ENCODE measurements around the gene MEGF11. TPM values are rescaled to one million over a fixed set of nuclear protein-coding genes. Genes with fewer than 3 reads are reported as not detected.

Gene MEGF11
- total RNA-seq, 3 donors from 2014 or later, result not detected

DNA sequence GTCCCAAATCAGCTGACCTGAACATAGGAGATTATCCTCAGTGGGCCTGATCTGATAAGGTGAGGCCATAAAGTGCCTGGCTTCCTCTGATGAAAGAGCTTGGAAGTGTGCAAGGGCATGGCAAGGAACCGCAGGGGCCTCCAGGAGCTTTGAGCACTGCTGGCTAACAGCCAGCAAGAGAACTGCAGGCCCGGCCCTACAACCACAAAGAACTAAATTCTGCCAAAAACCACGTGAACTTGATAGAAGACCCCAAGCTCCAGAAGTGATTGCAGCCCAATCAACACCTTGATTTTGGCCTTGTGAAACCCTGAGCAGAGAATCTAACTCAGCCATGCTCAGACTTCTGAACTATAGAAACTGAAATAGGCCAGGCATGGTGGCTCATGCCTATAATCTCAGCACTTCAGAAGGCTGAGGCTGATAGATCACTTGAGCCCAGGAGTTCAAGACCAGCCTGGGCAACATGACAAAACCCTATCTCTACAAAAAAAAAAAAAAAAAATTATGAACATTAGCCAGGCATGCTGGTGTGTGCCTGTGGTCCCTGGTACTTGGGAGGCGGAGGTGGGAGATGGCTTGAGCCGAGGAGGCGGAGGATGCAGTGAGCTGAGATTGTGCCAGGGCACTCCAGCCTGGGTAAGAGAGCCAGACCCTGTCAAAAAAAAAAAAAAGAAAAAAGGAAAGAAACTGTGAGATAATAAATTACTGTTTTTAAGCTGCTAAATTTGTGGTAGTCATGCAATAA lies 32.2 kb upstream of the MEGF11 start:
- no peak overlapping the region for H3K27ac ChIP-seq
- no peaks in the 10 kb centered on the region for H3K4me1 ChIP-seq
- no peak for DNase-seq (ENCODE audit: low spot score in 2 of 2)
- intact Hi-C loops (cut with DNase I; ENCODE audit: low total_unique reads), result no loop called here
- H3K27me3 ChIP-seq, result no peaks in the 10 kb centered on the region
- no peak for TF ChIP-seq POLR2AphosphoS5 (IDR thresholded peaks at IDR 0.05)
- TF ChIP-seq, protein P1, sequence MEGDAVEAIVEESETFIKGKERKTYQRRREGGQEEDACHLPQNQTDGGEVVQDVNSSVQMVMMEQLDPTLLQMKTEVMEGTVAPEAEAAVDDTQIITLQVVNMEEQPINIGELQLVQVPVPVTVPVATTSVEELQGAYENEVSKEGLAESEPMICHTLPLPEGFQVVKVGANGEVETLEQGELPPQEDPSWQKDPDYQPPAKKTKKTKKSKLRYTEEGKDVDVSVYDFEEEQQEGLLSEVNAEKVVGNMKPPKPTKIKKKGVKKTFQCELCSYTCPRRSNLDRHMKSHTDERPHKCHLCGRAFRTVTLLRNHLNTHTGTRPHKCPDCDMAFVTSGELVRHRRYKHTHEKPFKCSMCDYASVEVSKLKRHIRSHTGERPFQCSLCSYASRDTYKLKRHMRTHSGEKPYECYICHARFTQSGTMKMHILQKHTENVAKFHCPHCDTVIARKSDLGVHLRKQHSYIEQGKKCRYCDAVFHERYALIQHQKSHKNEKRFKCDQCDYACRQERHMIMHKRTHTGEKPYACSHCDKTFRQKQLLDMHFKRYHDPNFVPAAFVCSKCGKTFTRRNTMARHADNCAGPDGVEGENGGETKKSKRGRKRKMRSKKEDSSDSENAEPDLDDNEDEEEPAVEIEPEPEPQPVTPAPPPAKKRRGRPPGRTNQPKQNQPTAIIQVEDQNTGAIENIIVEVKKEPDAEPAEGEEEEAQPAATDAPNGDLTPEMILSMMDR (IDR thresholded peaks at IDR 0.05), result no peak
- TF ChIP-seq POLR2A (IDR thresholded peaks at IDR 0.05), result no peak
- no peaks in the 10 kb centered on the region for H3K9me3 ChIP-seq
- H3K4me3 ChIP-seq, result no peak overlapping the region
- H3K36me3 ChIP-seq, result no peaks in the 10 kb centered on the region

DNA sequence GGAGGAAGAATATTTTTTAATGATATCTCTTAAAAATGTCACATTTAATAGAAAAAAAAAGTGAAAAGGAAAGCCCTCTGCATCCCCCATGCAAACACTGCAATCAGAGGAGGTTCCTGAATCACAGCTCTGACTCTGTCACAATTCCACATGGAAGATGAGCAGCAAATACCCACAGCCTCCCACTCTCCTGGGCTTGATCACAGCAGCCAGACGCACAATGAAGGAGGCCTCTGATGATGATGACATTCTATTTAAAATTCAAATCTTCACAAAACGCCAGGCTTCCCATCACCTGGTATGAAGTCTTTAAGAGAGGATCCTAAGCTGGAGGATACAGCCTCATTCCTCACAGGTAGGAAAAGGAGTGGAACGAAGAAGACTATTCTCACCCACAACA lies 30.7 kb upstream of the MEGF11 start:
- H3K27ac ChIP-seq, result no peak overlapping the region
- H3K27me3 ChIP-seq, result no peaks in the 10 kb centered on the region
- TF ChIP-seq POLR2AphosphoS5 (IDR thresholded peaks at IDR 0.05) (no peak), POLR2A (IDR thresholded peaks at IDR 0.05) (no peak)
- TF ChIP-seq, protein P1 (IDR thresholded peaks at IDR 0.05), result no peak
- no peaks in the 10 kb centered on the region for H3K36me3 ChIP-seq
- H3K4me3 ChIP-seq, result no peak overlapping the region
- no peaks in the 10 kb centered on the region for H3K9me3 ChIP-seq
- intact Hi-C loops (cut with DNase I; ENCODE audit: low total_unique reads), result no loop called here
- DNase-seq (ENCODE audit: low spot score in 2 of 2), result no peak
- no peaks in the 10 kb centered on the region for H3K4me1 ChIP-seq

DNA sequence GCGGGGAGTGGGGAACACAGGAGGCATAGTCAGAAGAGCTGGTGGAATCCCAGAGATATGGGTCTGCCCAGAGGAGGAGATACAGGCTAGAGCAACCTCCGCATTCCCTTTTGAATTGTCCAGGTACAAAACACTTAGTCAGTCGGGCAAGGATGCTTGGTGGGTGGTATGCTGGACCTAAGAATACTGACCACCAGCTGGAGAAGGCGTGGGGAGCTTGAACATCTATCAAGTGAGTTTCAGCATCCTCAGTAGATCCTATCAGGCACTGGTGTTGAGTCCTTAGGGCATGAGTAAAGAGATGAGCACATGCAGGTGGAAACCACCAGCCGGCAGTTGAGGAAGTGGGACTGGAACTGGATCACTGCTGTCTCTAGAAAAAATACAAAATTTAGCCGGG lies 25.1 kb upstream of the MEGF11 start:
- H3K4me1 ChIP-seq, result no peaks in the 10 kb centered on the region
- H3K9me3 ChIP-seq, result no peaks in the 10 kb centered on the region
- TF ChIP-seq POLR2AphosphoS5 (IDR thresholded peaks at IDR 0.05), result no peak
- TF ChIP-seq, protein P1 (IDR thresholded peaks at IDR 0.05), result no peak
- TF ChIP-seq POLR2A (IDR thresholded peaks at IDR 0.05), result no peak
- H3K27ac ChIP-seq, result no peak overlapping the region
- intact Hi-C loops (cut with DNase I; ENCODE audit: low total_unique reads), result loop anchor here (5.0 kb wide), 1 partner anchor 631 kb away; no protein-coding TSS in a partner anchor
- H3K4me3 ChIP-seq, result no peak overlapping the region
- no peaks in the 10 kb centered on the region for H3K36me3 ChIP-seq
- no peak for DNase-seq (ENCODE audit: low spot score in 2 of 2)
- H3K27me3 ChIP-seq, result no peaks in the 10 kb centered on the region

DNA sequence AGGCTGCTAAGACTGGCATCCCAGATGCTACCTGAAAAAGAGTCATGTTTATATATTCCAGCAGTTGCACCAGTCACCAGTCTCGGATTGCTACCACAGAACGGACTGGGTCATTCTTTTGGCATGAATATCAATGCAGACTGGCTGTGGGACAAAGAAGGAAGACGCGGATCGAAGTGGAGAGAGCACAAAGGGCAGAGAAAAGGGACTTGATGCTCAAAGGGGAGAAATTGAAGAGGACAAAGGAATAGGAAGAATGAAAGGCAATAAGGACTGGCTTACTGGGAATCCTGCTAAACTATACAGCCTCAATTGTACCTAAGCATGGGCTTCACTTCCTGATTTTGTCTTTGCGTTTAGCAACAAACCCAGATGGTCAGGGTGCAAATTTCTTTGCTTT lies 24.5 kb upstream of the MEGF11 start:
- DNase-seq (ENCODE audit: low spot score in 2 of 2), result no peak
- Histone ChIP-seq H3K9me3 (no peaks in the 10 kb centered on the region), H3K27ac (no peak overlapping the region), H3K27me3 (no peaks in the 10 kb centered on the region), H3K36me3 (no peaks in the 10 kb centered on the region), H3K4me1 (no peaks in the 10 kb centered on the region), H3K4me3 (no peak overlapping the region)
- TF ChIP-seq POLR2AphosphoS5 (IDR thresholded peaks at IDR 0.05) (no peak), POLR2A (IDR thresholded peaks at IDR 0.05) (no peak)
- TF ChIP-seq, protein P1 (IDR thresholded peaks at IDR 0.05), result no peak
- intact Hi-C loops (cut with DNase I; ENCODE audit: low total_unique reads), result loop anchor here (5.0 kb wide), 1 partner anchor 631 kb away; no protein-coding TSS in a partner anchor

DNA sequence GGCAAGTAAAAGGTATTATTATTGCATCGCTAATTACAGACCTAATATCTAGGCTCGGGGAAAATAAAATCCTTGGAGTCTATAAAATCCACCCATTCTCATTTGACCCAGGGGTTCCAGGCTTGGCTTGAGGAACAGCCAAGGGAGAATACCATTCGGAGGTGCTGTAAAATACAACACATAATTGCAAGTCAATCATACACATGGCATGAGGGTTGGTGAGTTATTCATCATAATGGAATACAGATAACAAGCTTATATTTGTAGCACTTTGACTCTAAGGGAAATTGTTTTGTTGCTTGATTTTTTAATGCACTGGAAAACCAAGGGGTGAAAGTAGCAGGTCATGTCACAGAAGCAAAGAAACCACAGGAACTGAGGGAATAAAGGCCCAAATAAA lies 23.0 kb upstream of the MEGF11 start:
- no peak for DNase-seq (ENCODE audit: low spot score in 2 of 2)
- H3K27ac ChIP-seq, result no peak overlapping the region
- H3K36me3 ChIP-seq, result no peaks in the 10 kb centered on the region
- intact Hi-C loops (cut with DNase I; ENCODE audit: low total_unique reads), result loop anchor here (5.0 kb wide), 1 partner anchor 629 kb away; no protein-coding TSS in a partner anchor
- TF ChIP-seq, protein P1 (IDR thresholded peaks at IDR 0.05), result no peak
- TF ChIP-seq POLR2A (IDR thresholded peaks at IDR 0.05), result no peak
- TF ChIP-seq POLR2AphosphoS5 (IDR thresholded peaks at IDR 0.05), result no peak
- H3K27me3 ChIP-seq, result no peaks in the 10 kb centered on the region
- H3K4me1 ChIP-seq, result no peaks in the 10 kb centered on the region
- no peaks in the 10 kb centered on the region for H3K9me3 ChIP-seq
- no peak overlapping the region for H3K4me3 ChIP-seq

Data from breast epithelium (tissue), 4 donors.